Right renal pelvis (tissue), 4 donors: ENCODE measurements around the gene TNFRSF25. TPM values are rescaled to one million over a fixed set of nuclear protein-coding genes. Genes with fewer than 3 reads are reported as not detected.
"Not testable (repeated sequence)": the region's sequence is repeated elsewhere in the genome, so short reads cannot be mapped to it uniquely, and the experiment has no call there.

Experiments used
- DNase-seq, 4 donors: peaks; one replicate each; pipeline ENCODE4 v3.0.0-alpha.2; 2013; ENCODE audit warnings: low read depth in 4 of 4, low spot score in 3 of 4, missing footprints in 1 of 4
- polyA plus RNA-seq, 4 donors: library from polyadenylated mRNA; unstranded; fragments of 120-200 nt; gene quantifications; one replicate each; pipeline ENCODE4 v1.2.1, GENCODE V29; 2013; ENCODE audit not compliant: insufficient read length in 4 of 4

Gene TNFRSF25
- polyA plus RNA-seq, 4 donors, result 11.1 to 13.8 (median 12.5) TPM

GRCh38 chr1:6440198-6441126 is 25.5 kb downstream of the TNFRSF25 start:
- DNase-seq, result no peak

GRCh38 chr1:6438047-6438525 is 27.9 kb downstream of the TNFRSF25 start:
- DNase-seq, result no peak

GRCh38 chr1:6437012-6437700 is 28.8 kb downstream of the TNFRSF25 start:
- DNase-seq, result not testable (repeated sequence)

GRCh38 chr1:6436277-6436676 is 29.7 kb downstream of the TNFRSF25 start:
- not testable (repeated sequence) for DNase-seq

GRCh38 chr1:6435547-6435946 is 30.4 kb downstream of the TNFRSF25 start:
- no peak for DNase-seq

GRCh38 chr1:6435129-6435528 is 30.8 kb downstream of the TNFRSF25 start:
- no peak for DNase-seq

GRCh38 chr1:6434186-6434585 is 31.8 kb downstream of the TNFRSF25 start:
- no peak for DNase-seq

- DNase-seq, result not testable (repeated sequence)
These were observed 34.1 kb downstream of the TNFRSF25 start for GRCh38 chr1:6431645-6432579.

- DNase-seq, result not testable (repeated sequence)
These were observed 36.1 kb downstream of the TNFRSF25 start for GRCh38 chr1:6429660-6430411.

- not testable (repeated sequence) for DNase-seq
These were observed 37.5 kb downstream of the TNFRSF25 start for GRCh38 chr1:6428453-6428852.

GRCh38 chr1:6427441-6428390 is 38.3 kb downstream of the TNFRSF25 start:
- no peak for DNase-seq

- DNase-seq, result no peak
These were observed 39.0 kb downstream of the TNFRSF25 start for GRCh38 chr1:6426972-6427350.

GRCh38 chr1:6426277-6426971 is 39.5 kb downstream of the TNFRSF25 start:
- DNase-seq, result no peak

GRCh38 chr1:6425658-6426057 is 40.3 kb downstream of the TNFRSF25 start:
- no peak for DNase-seq

- no peak for DNase-seq
These were observed 41.1 kb downstream of the TNFRSF25 start, which contains the start of gene ESPN for GRCh38 chr1:6424619-6425593. Gene ESPN (plus strand): TSS chr1:6424776. CDS start chr1:6424956, 180 bp downstream.

GRCh38 chr1:6424000-6424565 is 41.9 kb downstream of the TNFRSF25 start:
- no peak for DNase-seq
